Measurements from ENCODE around the gene WNT4.

GRCh38 chr1:22166439-22166838, 23.5 kb upstream of the WNT4 start:
- TF ChIP-seq CTCF (IDR thresholded peaks at IDR 0.05; ENCODE audit: low read length): no peak
- no peak for TF ChIP-seq EZH2 (IDR thresholded peaks at IDR 0.05; ENCODE audit: borderline replicate concordance, low read length)

All from OCI-LY1 (cell line).